HL-60 (cell line): ENCODE measurements around the gene TIGD1.

Source experiments
- DNase-seq, 2 experiments: peaks; one replicate each; pipeline ENCODE4 v3.0.0-alpha.2; 2010 to 2020; ENCODE audit warnings: low read depth in 1 of 2, low spot score in 1 of 2
- H3K27ac ChIP-seq: fragments of 250-450 bp; sonication (Bioruptor Pico); replicated peaks from 2 replicates; pipeline ENCODE4 v1.5.1; 2020; ENCODE audit warnings: mild to moderate bottlenecking, moderate library complexity
- H3K27me3 ChIP-seq: fragments of 250-450 bp; sonication (Bioruptor Pico); 2 replicates; pipeline ENCODE4 v1.5.1; 2021; ENCODE audit warnings: mild to moderate bottlenecking, moderate library complexity; ENCODE audit not compliant: insufficient read depth, poor library complexity, severe bottlenecking
- H3K4me3 ChIP-seq: replicated peaks from 2 replicates; pipeline ENCODE4 v1.5.1; 2011; ENCODE audit warnings: mild to moderate bottlenecking, control low read depth, low read length; ENCODE audit not compliant: insufficient read depth
- CTCF ChIP-seq: IDR thresholded peaks from one replicate; pipeline ENCODE4 v1.5.1; 2011; ENCODE audit warnings: low read length, control low read depth, inconsistent platforms; ENCODE audit not compliant: insufficient read depth
- GABPA ChIP-seq: IDR thresholded peaks from 2 replicates; pipeline ENCODE4 v1.6.1; 2012; ENCODE audit warnings: low read depth
- POLR2AphosphoS5 ChIP-seq: IDR thresholded peaks from 2 replicates; pipeline ENCODE4 v1.6.1; 2012; ENCODE audit warnings: low read depth
- REST ChIP-seq: IDR thresholded peaks from 2 replicates; pipeline ENCODE4 v1.6.1; 2012; ENCODE audit warnings: low read depth; ENCODE audit not compliant: insufficient replicate concordance
- SPI1 ChIP-seq: IDR thresholded peaks from 2 replicates; pipeline ENCODE4 v1.6.1; 2012; ENCODE audit warnings: low read depth, mild to moderate bottlenecking, borderline replicate concordance

TIGD1 gene

GRCh38 chr2:232512602-232513001, 37.8 kb downstream of the TIGD1 start:
- Histone ChIP-seq H3K27ac (no peak overlapping the region), H3K27me3 (peaks cover 4% of the 10 kb centered on the region), H3K4me3 (no peak overlapping the region)
- TF ChIP-seq GABPA (no peak), REST (no peak)
- no peak for DNase-seq

- DNase-seq: no peak
- Histone ChIP-seq H3K4me3 (no peak overlapping the region), H3K27ac (no peak overlapping the region), H3K27me3 (peaks cover 4% of the 10 kb centered on the region)
- TF ChIP-seq SPI1 (no peak), REST (no peak), POLR2AphosphoS5 (no peak), GABPA (no peak), CTCF (no peak)
These were observed 38.9 kb downstream of the TIGD1 start for GRCh38 chr2:232511336-232511890.

GRCh38 chr2:232508251-232508650, 42.1 kb downstream of the TIGD1 start:
- no peak for TF ChIP-seq POLR2AphosphoS5
- no peak for TF ChIP-seq SPI1
- no peak for TF ChIP-seq CTCF
- no peak for TF ChIP-seq GABPA
- no peak for TF ChIP-seq REST
- H3K4me3 ChIP-seq: no peak overlapping the region
- H3K27ac ChIP-seq: no peak overlapping the region
- DNase-seq: no peak
- peaks cover 27% of the 10 kb centered on the region for H3K27me3 ChIP-seq

- H3K4me3 ChIP-seq: no peak overlapping the region
- peaks cover 33% of the 10 kb centered on the region for H3K27me3 ChIP-seq
- H3K27ac ChIP-seq: no peak overlapping the region
- TF ChIP-seq POLR2AphosphoS5 (no peak), REST (no peak), CTCF (no peak), GABPA (no peak), SPI1 (no peak)
- DNase-seq: no peak
These were observed 43.6 kb downstream of the TIGD1 start for GRCh38 chr2:232506709-232507108.
